K562 (cell line): ENCODE measurements around the gene TTC38. TPM values are rescaled to one million over a fixed set of nuclear protein-coding genes. Genes with fewer than 3 reads are reported as not detected.

Source experiments
- DPF2 ChIP-seq: fragments of 450-650 bp; IDR thresholded peaks from 2 replicates; pipeline ENCODE4 v1.6.1; 2016
- E2F3 ChIP-seq: fragments of 250-450 bp; sonication (Bioruptor Pico); IDR thresholded peaks from 2 replicates; pipeline ENCODE4 v1.4.0; 2020; ENCODE audit warnings: mild to moderate bottlenecking
- ETV1 ChIP-seq: fragments of 450-650 bp; conservative IDR thresholded peaks from 2 replicates; pipeline ENCODE4 v1.6.1; 2016; ENCODE audit warnings: missing genetic modification characterization, control low read depth, low read depth, missing compliant biosample characterization
- GTF2F1 ChIP-seq: IDR thresholded peaks from 2 replicates; pipeline ENCODE4 v1.6.1; 2011; ENCODE audit warnings: low read depth, low read length, improper control_type of control experiment
- KAT2B ChIP-seq: IDR thresholded peaks from one replicate; pipeline ENCODE4 v1.6.1; 2012; ENCODE audit warnings: low read depth, mild to moderate bottlenecking, control low read depth, inconsistent platforms, low read length, moderate library complexity
- NRF1 ChIP-seq, 2 experiments: fragments of 450-650 bp; IDR thresholded peaks in 1 of 2; conservative IDR thresholded peaks in 1 of 2; 2 replicates each; pipeline ENCODE4 v1.6.1; 2014; ENCODE audit warnings: mild to moderate bottlenecking in 2 of 2
- POLR2AphosphoS2 ChIP-seq: IDR thresholded peaks from 2 replicates; pipeline ENCODE4 v1.6.1; 2012; ENCODE audit warnings: low read length, improper control_type of control experiment
- PTRF ChIP-seq: fragments of 450-650 bp; IDR thresholded peaks from 2 replicates; pipeline ENCODE4 v1.6.1; 2016; ENCODE audit warnings: mild to moderate bottlenecking, missing genetic modification characterization, missing compliant biosample characterization
- RBM17 ChIP-seq: fragments of 200-400 bp; formaldehyde crosslinking; IDR thresholded peaks from 2 replicates; pipeline ENCODE4 v1.6.1; 2017; ENCODE audit warnings: low read depth, mild to moderate bottlenecking, low read length, borderline replicate concordance
- RBM22 ChIP-seq: fragments of 200-400 bp; formaldehyde crosslinking; IDR thresholded peaks from 2 replicates; pipeline ENCODE4 v1.6.1; 2018; ENCODE audit warnings: low read length, low read depth; ENCODE audit not compliant: poor library complexity, severe bottlenecking
- SMAD2 ChIP-seq: fragments of 150-350 bp; IDR thresholded peaks from 2 replicates; pipeline ENCODE4 v1.6.1; 2014; ENCODE audit warnings: low read depth, mild to moderate bottlenecking, low read length
- TAF7 ChIP-seq: fragments of 450-650 bp; IDR thresholded peaks from 2 replicates; pipeline ENCODE4 v1.6.1; 2016; ENCODE audit warnings: missing genetic modification characterization, missing compliant biosample characterization
- XRCC5 ChIP-seq: fragments of 200-400 bp; formaldehyde crosslinking; IDR thresholded peaks from 2 replicates; pipeline ENCODE4 v1.6.1; 2017; ENCODE audit warnings: low read depth, mild to moderate bottlenecking, low read length
- ZBTB17 ChIP-seq: fragments of 450-650 bp; formaldehyde crosslinking; IDR thresholded peaks from 2 replicates; pipeline ENCODE4 v1.4.0; 2020; ENCODE audit warnings: mild to moderate bottlenecking
- ZNF282 ChIP-seq: sonication (generic); formaldehyde crosslinking; IDR thresholded peaks from 2 replicates; pipeline ENCODE4 v1.8.1; 2023; ENCODE audit warnings: missing genetic modification reagents
- polyA plus RNA-seq, 8 experiments: library from polyadenylated mRNA; depleted of rRNA in 4 of 8; stranded (reverse) in 5 of 8; unstranded in 3 of 8; fragments of >200 nt; fragmentation: Nextera tagmentation in 2 of 8; fragmentation: Illumina TruSeq in 1 of 8; extraction: Ambion mirVana in 2 of 8; extraction: Trizol in 1 of 8; gene quantifications; 2 replicates each; pipeline versions ENCODE4 v1.2.1 to v1.2.3, GENCODE V29; 2011 to 2014; ENCODE audit warnings: inconsistent platforms in 1 of 8, missing spikeins in 1 of 8
- total RNA-seq, 7 experiments: library from RNA; depleted of rRNA in 6 of 7; stranded (reverse); fragments of >200 nt in 6 of 7; fragmentation: Illumina TruSeq in 2 of 7; extraction: Trizol in 2 of 7; gene quantifications; 2 replicates each; pipeline versions ENCODE4 v1.2.1 to v1.2.3, GENCODE V29; 2011 to 2021; ENCODE audit warnings: low replicate concordance in 1 of 7
- TF ChIP-seq, protein P1 (sequence below), 2 experiments: fragments of 150-350 bp in 1 of 2; IDR thresholded peaks; 2 replicates each; pipeline ENCODE4 v1.6.1; 2012 to 2016; ENCODE audit warnings: low read depth in 2 of 2, low read length in 2 of 2, mild to moderate bottlenecking in 1 of 2, moderate library complexity in 1 of 2
- TF ChIP-seq, protein P2 (sequence below): fragments of 450-650 bp; conservative IDR thresholded peaks from 2 replicates; pipeline ENCODE4 v1.6.1; 2016; ENCODE audit warnings: missing genetic modification characterization, low read depth, mild to moderate bottlenecking, missing compliant biosample characterization, moderate library complexity
- TF ChIP-seq, protein P3 (sequence below): sonication (generic); formaldehyde crosslinking; IDR thresholded peaks from 2 replicates; pipeline ENCODE4 v1.8.0; 2022; ENCODE audit warnings: mild to moderate bottlenecking, low read depth, missing genetic modification reagents
- TF ChIP-seq, protein P4 (sequence below): fragments of 450-650 bp; formaldehyde crosslinking; IDR thresholded peaks from 2 replicates; pipeline ENCODE4 v1.4.0; 2020; ENCODE audit warnings: mild to moderate bottlenecking, moderate library complexity
- TF ChIP-seq, protein P5 (sequence below), 2 experiments: fragments of 250-450 bp in 1 of 2; fragments of 450-650 bp in 1 of 2; sonication (Bioruptor Pico) in 1 of 2; IDR thresholded peaks; 2 replicates each; pipeline versions ENCODE4 v1.6.1 to v1.8.0; 2016 to 2021; ENCODE audit warnings: mild to moderate bottlenecking in 2 of 2, moderate library complexity in 2 of 2, missing compliant biosample characterization in 1 of 2, missing genetic modification characterization in 1 of 2

Gene TTC38
- total and polyA plus RNA-seq, 9 of the 15 experiments (the other 6 are each of a cell fraction or from before 2014, with no cell fraction given) = 0.84 to 28.4 (median 18.1) TPM

DNA sequence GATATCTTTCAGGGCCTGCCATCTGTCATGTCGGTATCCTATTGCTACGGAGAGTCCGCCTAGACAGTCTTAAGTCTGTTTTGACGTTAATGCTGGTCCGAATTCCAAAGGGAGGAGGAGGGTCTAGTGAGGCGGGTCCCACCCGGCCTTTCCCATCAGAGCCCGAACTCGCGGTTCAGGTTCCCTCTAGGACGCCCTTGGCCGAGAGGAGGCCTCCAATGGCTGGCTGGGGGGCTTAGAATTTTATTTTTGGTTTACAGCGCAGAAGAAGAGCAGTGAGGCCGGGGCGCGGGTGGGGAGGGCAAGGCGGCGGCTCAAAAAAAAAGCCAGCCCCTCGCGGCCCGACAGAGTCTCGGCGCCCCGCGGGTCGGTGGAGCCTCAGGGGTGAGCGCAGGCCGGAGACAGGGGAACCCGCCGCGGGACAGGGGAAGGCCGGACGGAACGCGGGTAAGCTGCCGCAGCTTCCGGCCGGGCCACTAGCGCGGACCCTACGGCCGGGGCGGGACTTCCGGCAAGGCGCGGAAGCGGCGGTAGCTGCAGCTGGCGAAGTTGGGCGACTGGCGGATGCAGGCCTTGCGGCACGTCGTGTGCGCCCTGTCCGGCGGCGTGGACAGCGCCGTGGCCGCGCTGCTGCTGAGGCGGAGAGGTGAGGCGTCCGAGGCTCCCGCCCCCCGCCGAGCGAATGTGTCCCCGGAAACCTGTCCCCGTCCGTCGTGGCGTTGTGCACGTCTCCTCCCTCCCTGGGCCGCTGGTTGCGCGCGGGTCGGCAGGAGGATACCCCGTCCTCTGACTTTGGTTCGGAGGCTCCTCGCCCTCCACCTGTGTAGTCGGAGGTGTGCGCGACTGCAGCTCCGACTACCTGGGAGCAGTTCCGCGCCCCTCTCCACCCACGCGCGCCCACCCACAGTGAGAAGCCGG, 67.7 kb downstream of the TTC38 start, which contains the start of gene TRMU (continued):
- TF ChIP-seq, protein P1, sequence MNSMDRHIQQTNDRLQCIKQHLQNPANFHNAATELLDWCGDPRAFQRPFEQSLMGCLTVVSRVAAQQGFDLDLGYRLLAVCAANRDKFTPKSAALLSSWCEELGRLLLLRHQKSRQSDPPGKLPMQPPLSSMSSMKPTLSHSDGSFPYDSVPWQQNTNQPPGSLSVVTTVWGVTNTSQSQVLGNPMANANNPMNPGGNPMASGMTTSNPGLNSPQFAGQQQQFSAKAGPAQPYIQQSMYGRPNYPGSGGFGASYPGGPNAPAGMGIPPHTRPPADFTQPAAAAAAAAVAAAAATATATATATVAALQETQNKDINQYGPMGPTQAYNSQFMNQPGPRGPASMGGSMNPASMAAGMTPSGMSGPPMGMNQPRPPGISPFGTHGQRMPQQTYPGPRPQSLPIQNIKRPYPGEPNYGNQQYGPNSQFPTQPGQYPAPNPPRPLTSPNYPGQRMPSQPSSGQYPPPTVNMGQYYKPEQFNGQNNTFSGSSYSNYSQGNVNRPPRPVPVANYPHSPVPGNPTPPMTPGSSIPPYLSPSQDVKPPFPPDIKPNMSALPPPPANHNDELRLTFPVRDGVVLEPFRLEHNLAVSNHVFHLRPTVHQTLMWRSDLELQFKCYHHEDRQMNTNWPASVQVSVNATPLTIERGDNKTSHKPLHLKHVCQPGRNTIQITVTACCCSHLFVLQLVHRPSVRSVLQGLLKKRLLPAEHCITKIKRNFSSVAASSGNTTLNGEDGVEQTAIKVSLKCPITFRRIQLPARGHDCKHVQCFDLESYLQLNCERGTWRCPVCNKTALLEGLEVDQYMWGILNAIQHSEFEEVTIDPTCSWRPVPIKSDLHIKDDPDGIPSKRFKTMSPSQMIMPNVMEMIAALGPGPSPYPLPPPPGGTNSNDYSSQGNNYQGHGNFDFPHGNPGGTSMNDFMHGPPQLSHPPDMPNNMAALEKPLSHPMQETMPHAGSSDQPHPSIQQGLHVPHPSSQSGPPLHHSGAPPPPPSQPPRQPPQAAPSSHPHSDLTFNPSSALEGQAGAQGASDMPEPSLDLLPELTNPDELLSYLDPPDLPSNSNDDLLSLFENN (IDR thresholded peaks at IDR 0.05; ENCODE audit: low read depth in 2 of 2, low read length in 2 of 2) = no peak
- TF ChIP-seq, protein P2, sequence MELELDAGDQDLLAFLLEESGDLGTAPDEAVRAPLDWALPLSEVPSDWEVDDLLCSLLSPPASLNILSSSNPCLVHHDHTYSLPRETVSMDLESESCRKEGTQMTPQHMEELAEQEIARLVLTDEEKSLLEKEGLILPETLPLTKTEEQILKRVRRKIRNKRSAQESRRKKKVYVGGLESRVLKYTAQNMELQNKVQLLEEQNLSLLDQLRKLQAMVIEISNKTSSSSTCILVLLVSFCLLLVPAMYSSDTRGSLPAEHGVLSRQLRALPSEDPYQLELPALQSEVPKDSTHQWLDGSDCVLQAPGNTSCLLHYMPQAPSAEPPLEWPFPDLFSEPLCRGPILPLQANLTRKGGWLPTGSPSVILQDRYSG (tag) = no peak
- TF ChIP-seq PTRF (tag) (no peak), ETV1 (tag) (peak; percentile 63), DPF2 (no peak), KAT2B (no peak), POLR2AphosphoS2 (no peak), ZBTB17 (0 out of 2 replicates have a peak, but pooled peaks have one; percentile 25), RBM17 (no peak), XRCC5 (no peak), ZNF282 (CRISPR knock-in tag) (no peak), GTF2F1 (no peak), NRF1 (conservative IDR thresholded peaks at IDR 0.05 in 1 of 2, IDR thresholded peaks at IDR 0.05 in 1 of 2) (no peak; a peak in 1 of 4 replicates), RBM22 (peak; percentile 74), TAF7 (tag) (no peak), E2F3 (CRISPR knock-in tag) (no peak), SMAD2 (no peak)
- TF ChIP-seq, protein P3, sequence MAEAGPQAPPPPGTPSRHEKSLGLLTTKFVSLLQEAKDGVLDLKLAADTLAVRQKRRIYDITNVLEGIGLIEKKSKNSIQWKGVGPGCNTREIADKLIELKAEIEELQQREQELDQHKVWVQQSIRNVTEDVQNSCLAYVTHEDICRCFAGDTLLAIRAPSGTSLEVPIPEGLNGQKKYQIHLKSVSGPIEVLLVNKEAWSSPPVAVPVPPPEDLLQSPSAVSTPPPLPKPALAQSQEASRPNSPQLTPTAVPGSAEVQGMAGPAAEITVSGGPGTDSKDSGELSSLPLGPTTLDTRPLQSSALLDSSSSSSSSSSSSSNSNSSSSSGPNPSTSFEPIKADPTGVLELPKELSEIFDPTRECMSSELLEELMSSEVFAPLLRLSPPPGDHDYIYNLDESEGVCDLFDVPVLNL (CRISPR knock-in tag) = no peak
- TF ChIP-seq, protein P4, sequence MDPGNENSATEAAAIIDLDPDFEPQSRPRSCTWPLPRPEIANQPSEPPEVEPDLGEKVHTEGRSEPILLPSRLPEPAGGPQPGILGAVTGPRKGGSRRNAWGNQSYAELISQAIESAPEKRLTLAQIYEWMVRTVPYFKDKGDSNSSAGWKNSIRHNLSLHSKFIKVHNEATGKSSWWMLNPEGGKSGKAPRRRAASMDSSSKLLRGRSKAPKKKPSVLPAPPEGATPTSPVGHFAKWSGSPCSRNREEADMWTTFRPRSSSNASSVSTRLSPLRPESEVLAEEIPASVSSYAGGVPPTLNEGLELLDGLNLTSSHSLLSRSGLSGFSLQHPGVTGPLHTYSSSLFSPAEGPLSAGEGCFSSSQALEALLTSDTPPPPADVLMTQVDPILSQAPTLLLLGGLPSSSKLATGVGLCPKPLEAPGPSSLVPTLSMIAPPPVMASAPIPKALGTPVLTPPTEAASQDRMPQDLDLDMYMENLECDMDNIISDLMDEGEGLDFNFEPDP (CRISPR knock-in tag) = no peak
- TF ChIP-seq, protein P5, sequence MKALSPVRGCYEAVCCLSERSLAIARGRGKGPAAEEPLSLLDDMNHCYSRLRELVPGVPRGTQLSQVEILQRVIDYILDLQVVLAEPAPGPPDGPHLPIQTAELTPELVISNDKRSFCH (CRISPR knock-in tag; IDR thresholded peaks at IDR 0.05) = no peak
- TF ChIP-seq, protein P5 (tag; IDR thresholded peaks at IDR 0.05) = no peak
